Measurements from ENCODE around the gene HDHD5.
"Not testable (repeated sequence)": the region's sequence is repeated elsewhere in the genome, so short reads cannot be mapped to it uniquely, and the experiment has no call there.

Gene HDHD5

DNA sequence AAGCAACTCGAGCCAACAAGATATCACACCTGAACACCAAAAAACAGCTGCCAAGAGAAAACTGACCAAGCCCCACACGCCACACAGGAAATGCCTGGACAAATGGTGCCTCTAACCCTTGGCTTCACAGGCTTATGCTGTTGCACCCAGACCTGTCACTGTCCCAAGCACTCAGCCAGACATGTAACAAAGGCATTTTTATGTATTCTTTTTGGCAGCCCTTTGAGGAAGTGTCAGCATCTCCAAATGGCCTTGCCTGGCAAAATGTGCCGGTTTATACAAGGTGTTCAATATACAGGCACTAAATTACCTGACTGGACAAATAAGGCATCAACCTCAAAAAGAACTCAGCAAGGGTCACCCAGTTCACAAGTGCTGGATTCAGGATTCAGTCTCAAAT lies 6.1 kb downstream of the HDHD5 start:
- DNase-seq = no peak

DNA sequence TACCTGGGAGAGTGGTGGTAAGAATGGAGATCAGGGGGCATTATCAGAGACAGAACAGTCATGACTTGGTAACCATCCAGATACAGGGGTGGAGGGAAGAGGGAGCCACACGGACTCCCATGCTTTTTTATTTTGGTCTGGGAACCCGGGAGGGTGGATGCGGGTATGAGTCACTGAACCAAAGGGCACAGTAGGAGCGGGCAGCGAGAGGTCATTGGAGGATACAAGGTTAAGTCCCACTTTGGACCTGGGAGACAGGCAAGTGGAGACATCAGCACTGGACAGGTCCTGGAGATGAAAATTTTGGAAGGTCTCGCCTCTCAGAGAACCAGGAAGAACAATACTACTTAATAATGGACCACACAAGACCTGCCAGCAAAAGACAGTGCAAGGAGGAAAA lies 6.7 kb downstream of the HDHD5 start:
- DNase-seq = no peak

- DNase-seq = no peak
Measured at GRCh38 chr22:17149076-17149815, 9.8 kb downstream of the HDHD5 start.

DNA sequence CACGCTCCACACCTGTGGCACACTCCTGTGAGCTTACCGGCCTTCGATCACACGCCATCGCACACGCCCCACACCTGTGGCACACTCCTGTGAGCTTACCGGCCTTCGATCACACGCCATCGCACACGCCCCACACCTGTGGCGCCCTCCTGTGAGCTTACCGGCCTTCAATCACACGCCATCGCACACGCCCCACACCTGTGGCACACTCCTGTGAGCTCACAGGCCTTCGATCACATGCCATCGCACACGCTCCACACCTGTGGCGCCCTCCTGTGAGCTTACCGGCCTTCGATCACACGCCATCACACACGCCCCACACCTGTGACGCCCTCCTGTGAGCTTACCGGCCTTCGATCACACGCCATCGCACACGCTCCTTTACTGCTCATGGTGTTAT lies 11.6 kb downstream of the HDHD5 start:
- not testable (repeated sequence) for DNase-seq

GRCh38 chr22:17145021-17145680 lies 13.9 kb downstream of the HDHD5 start:
- no peak for DNase-seq

GRCh38 chr22:17143826-17144225 lies 15.3 kb downstream of the HDHD5 start:
- DNase-seq = no peak

DNA sequence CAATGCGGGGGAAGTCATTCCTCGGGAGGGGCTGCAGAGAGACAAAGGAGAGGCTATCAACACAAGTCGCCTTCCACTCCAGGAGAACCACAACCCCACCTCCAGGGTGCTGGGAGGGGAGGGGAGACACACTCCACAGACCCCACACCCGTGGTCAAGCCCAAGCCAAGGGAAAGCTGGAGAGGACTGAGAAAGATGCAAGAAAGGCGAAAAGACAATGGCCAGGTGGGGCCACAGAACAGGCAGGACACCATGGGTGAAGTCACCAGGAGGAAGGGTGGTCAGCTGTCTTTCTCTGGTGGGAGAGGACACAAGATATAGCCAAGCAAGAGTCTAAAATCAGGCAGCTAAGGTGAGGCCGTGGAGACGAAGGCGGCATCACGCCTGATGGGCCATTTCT lies 16.0 kb downstream of the HDHD5 start:
- no peak for DNase-seq

GRCh38 chr22:17140826-17141766 lies 18.0 kb downstream of the HDHD5 start:
- no peak for DNase-seq

DNA sequence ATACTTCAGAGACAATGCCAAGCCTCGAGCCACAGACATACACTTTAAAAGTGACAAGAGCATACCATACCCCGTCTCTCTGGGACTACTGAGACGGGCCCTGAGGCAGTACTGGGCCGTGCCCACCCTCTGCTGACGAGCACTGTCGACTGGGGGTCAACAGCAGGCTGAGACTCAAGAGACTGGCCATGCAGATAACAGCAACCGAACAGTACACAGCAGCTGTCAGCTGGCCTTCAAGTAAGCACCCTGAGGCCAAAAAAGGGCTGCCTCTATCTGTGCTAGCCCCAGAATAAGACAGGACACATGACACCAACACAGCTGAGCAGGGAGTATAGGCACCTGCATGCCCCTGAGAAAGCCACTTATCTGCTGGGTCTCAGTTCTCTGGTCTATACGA lies 19.1 kb downstream of the HDHD5 start:
- no peak for DNase-seq

GRCh38 chr22:17138513-17138912 lies 20.6 kb downstream of the HDHD5 start:
- no peak for DNase-seq

- no peak for DNase-seq
Measured at GRCh38 chr22:17137861-17138425, 21.1 kb downstream of the HDHD5 start.

DNA sequence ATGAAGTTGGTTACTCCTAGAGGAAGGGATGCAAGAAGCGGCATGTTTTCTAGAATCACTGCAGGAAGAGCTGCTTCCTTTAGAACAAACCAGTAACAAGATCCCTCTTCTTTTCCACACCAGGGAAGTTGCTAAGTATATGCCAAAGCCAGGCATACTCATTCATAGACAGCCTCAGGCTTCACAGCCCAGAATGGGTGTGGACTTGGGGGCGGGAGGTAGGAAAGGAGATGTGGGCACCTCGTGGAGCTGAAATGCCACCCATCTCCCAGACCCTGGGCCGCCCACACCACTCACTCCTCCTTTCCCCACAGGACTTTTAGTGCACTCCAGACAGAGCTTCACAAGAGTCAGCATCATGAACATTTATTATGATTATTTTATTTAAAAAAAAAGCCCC lies 21.9 kb downstream of the HDHD5 start:
- no peak for DNase-seq

DNA sequence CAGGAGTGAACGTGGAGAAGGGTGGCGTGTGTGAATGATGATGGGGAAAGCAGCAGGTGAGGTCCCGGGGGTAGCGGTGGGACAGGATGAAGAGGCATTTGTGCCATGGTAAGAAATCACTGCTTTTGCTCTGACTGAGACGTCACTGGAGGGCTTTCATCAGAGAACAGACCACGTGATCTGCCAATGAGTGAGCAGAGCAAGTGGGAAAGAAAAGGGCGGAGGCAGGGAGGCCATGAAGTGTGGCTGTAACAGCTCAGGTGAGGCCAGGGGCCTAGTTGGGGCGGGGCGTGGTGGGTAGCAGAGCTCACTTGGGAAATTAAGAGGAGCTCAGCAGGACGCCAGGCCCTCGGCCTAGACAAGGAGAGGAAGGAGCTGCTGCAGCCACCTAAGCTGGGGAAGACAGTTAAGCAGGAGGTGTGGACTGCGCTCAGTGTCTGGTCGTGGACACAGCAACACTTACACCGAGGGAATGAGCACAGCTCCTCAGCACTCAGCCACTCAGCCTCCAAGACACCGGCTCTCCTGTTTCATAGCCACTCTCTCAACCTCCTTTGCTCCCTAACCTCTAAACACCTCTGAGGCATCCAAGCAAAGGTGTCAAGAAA lies 23.8 kb downstream of the HDHD5 start:
- no peak for DNase-seq

DNA sequence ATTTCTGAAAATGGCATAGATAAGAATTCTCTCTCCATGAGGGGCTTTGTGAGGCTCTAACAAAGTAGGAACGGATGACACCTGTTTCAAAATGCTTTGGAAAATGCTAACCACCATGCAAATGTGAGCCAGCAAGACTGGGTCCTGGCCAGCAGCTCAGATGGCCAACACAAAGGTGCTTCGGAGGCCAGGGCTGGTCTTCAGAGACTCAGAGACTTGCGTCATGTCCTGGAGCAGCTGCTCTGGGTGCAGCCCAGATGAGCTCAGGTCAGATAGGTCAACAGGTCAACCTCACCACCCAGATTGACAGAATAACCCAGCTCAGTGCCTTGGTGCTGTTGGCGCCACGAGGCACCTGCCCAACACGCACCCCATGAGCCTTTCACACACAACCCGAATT lies 25.9 kb downstream of the HDHD5 start:
- DNase-seq = no peak

DNA sequence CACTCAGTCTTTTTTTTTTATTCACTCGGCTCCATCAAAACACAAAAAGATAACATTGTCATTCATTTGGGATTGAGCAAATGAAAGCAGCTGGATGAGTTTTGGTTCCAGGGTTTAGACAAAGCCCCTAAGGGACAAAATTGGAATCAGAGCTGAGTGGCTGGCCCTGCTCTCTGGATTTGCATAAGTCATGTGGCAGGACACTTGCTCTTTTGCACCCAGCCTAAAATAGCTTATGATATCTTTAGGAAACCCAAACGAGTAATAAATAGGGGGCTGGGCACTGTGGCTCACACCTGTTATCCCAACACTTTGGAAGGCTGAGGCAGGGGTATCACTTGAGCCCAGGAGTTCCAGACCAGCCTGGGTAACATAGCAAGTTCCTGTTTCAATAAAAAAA lies 27.0 kb downstream of the HDHD5 start:
- DNase-seq = no peak

GRCh38 chr22:17131686-17132085 lies 27.4 kb downstream of the HDHD5 start:
- DNase-seq = no peak

- DNase-seq = no peak
Measured at GRCh38 chr22:17130199-17130598, 28.9 kb downstream of the HDHD5 start.

- DNase-seq = no peak
Measured at GRCh38 chr22:17121233-17122195, 37.6 kb downstream of the HDHD5 start, which contains the start of gene TMEM121B. Gene TMEM121B (minus strand): TSS chr22:17121360. CDS start chr22:17121127, 233 bp downstream.

GRCh38 chr22:17120711-17121232 lies 38.3 kb downstream of the HDHD5 start:
- no peak for DNase-seq

DNA sequence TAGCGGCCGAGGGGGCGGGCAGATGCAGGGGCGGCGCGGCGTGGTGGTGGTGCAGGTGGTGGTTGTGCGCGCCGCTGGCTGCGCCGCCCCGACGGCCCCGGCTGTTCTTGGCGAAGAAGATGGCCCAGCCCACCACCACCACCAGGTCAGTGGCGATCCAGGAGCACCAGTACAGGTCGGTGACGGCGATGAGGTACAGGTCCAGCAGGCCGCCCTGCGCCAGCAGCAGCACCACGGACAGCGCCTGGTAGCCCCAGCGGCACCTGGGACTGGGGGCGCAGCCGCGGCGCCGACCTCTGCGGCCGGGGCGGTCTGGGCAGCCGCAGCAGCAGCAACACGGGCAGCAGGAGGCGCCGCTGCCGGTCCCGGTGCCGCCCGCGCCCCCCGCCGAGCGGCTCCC lies 38.8 kb downstream of the HDHD5 start:
- DNase-seq = no peak
